GM12874 (cell line): ENCODE data around the gene CYB561D1.

Experiments
- TF ChIP-seq, protein P1 (sequence below): IDR thresholded peaks from 2 replicates; pipeline ENCODE4 v1.5.1; 2011; ENCODE audit warnings: low read depth, mild to moderate bottlenecking, control low read depth, low read length, moderate library complexity; ENCODE audit not compliant: insufficient read depth

CYB561D1 gene

GRCh38 chr1:109483672-109484518 lies 10.0 kb upstream of the CYB561D1 start, which contains the start of gene ATXN7L2:
Gene ATXN7L2 (plus strand): TSS chr1:109483905. CDS start chr1:109483954, 49 bp downstream.
- TF ChIP-seq, protein P1, sequence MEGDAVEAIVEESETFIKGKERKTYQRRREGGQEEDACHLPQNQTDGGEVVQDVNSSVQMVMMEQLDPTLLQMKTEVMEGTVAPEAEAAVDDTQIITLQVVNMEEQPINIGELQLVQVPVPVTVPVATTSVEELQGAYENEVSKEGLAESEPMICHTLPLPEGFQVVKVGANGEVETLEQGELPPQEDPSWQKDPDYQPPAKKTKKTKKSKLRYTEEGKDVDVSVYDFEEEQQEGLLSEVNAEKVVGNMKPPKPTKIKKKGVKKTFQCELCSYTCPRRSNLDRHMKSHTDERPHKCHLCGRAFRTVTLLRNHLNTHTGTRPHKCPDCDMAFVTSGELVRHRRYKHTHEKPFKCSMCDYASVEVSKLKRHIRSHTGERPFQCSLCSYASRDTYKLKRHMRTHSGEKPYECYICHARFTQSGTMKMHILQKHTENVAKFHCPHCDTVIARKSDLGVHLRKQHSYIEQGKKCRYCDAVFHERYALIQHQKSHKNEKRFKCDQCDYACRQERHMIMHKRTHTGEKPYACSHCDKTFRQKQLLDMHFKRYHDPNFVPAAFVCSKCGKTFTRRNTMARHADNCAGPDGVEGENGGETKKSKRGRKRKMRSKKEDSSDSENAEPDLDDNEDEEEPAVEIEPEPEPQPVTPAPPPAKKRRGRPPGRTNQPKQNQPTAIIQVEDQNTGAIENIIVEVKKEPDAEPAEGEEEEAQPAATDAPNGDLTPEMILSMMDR, result no peak

GRCh38 chr1:109484519-109484975 lies 9.3 kb upstream of the CYB561D1 start:
- TF ChIP-seq, protein P1, result no peak

DNA sequence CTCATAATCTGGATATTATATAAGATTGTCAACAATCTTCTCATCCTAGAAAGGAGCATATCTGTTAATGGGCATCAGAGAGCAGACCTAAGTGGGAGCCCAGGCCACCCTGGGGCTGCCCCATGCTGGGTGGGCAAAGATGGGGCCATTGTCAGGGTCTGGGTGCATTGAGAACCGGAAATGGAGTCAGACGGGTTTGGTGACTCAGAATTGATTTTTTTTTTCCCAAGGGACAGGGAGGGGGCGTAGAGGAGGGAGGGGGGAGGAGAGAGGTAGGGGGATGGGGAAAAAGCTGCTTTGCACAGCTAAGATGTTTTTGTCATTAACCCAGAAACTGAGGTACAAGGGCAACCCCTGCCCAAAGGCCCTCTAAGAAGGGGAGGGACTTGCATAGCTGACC lies 8.9 kb upstream of the CYB561D1 start:
- TF ChIP-seq, protein P1, result no peak

- TF ChIP-seq, protein P1, result no peak
Observed at GRCh38 chr1:109487261-109487660, 6.6 kb upstream of the CYB561D1 start.

DNA sequence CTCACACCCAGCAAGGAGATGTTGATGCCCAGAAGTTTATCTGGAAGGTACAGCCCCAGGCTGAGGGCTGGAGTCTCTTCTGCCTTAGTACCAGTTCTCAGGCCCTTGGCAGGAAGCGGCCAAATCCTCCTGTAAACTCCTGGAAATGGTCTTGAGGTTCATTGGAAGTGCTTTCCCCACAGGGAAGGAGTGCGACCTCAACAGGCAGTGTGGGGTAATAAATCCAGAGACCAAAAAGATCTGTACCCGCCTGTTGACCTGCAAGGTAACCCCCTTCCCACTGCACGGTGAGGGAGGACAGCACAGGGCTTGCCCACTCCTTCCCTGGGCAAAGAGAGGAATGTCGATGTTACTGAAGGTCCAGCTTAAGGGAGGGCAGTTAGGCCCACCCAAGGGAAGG lies 5.7 kb upstream of the CYB561D1 start:
- TF ChIP-seq, protein P1, result no peak

GRCh38 chr1:109488696-109489095 lies 5.2 kb upstream of the CYB561D1 start:
- TF ChIP-seq, protein P1, result no peak

GRCh38 chr1:109490029-109490933 lies 3.6 kb upstream of the CYB561D1 start:
- TF ChIP-seq, protein P1, result peak; percentile 86
